Embryonic facial prominence (tissue), 1 donor: ENCODE measurements around the gene TRNT1.

Experiments used
- DNase-seq: peaks from one replicate; pipeline ENCODE4 v3.0.0-alpha.2; 2016; ENCODE audit errors: extremely low spot score

TRNT1 gene

DNA sequence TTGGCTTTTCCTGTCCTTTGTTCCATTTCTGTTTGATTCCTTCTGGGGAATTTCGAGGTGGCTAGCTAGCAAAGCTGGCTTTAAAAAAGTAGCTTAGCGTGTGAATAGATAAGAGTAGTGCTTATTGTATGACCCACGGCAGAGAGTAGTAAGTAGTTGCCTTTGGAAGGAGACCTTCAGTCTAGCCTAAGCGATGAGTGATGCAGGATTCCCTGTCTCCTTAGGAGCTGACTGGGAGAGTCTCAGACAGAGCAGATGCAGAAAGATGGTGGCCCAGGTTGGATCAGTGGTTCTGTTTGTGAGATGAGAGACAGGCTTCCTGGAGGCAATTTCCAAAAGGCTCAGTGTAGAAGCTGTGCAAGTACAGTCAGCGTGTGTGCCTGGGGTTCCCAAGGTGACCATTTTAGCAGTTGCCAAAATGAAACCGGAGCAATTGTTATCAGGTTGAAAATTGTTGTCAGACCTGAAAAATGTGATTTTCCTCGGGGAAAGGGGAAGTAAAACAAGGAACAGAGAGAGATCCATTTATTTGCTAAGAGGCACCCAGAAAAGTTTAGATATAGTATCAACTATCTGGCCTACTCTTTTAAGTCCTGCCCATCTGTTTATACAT is 15.9 kb upstream of the TRNT1 start:
- no peak for DNase-seq

GRCh38 chr3:3113042-3113709 is 13.6 kb upstream of the TRNT1 start:
- no peak for DNase-seq

DNA sequence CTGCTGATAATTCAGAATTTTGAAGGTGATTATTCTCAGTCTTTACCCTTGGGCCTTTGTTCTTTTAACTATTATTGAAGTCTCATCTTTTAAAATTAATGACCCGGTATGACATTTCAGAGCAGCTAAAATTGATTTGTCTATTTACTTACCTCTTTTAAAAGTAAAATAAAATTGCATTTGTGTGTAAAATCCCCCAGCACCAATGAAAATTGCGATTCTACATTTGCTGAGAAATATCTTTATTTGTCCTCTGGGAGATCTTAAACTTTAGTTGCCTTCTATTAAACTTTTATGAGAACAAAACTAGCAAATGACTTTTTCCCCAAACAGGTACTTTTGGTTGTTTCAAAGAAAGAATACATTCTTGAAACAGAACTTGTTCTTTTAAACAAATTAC is 9.1 kb upstream of the TRNT1 start:
- DNase-seq: no peak

GRCh38 chr3:3119393-3119851 is 7.3 kb upstream of the TRNT1 start:
- DNase-seq: no peak

GRCh38 chr3:3125977-3126376 is 763 bp upstream of the TRNT1 start:
- DNase-seq: no peak

GRCh38 chr3:3127432-3128010 is 781 bp downstream of the TRNT1 start:
- no peak for DNase-seq

DNA sequence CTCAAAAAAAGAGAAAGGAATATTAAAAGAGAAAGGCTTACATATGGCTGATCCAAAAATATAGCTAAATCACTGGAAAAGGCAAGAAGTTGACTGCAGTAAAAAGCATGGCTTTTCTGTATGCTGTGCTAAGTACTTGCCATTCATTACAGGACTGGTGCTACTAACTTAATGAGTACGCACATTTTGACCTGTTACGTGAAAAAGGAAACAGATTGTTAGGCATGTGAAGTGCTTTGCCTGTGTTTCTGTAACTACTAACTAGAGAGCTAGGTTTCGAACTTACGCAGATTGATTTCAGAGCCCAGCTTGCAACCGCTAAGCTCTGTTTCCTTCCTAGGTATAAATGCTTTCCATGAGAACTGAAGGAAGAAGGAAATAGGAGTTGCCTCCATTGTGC is 2.8 kb downstream of the TRNT1 start:
- DNase-seq: no peak

GRCh38 chr3:3133500-3133899 is 6.8 kb downstream of the TRNT1 start:
- DNase-seq: no peak

- no peak for DNase-seq
Observed at GRCh38 chr3:3134750-3135448, 8.2 kb downstream of the TRNT1 start.

GRCh38 chr3:3137526-3137925 is 10.8 kb downstream of the TRNT1 start:
- no peak for DNase-seq

- DNase-seq: no peak
Observed at GRCh38 chr3:3141939-3142338, 15.2 kb downstream of the TRNT1 start.

DNA sequence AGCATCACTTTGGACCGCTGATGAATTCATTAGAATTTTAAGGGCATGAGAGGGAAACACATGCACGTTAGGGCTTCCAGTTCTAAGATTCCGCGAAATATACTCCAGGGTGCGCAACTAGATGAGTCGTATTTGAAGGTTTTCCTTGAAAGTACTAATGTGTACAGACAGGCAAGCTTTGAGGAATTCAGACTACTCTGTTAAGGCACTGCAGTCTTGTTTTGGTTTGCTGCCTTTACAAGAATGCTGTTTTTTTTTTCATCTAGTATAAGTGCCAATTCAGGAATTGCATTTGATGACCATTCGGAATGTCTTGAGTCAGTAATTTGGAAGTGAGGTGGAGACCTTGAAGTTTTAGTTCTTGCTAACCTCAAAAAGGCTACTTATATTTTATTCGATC is 19.1 kb downstream of the TRNT1 start:
- DNase-seq: no peak

- DNase-seq: no peak
Observed at GRCh38 chr3:3149560-3149959, 22.8 kb downstream of the TRNT1 start.

DNA sequence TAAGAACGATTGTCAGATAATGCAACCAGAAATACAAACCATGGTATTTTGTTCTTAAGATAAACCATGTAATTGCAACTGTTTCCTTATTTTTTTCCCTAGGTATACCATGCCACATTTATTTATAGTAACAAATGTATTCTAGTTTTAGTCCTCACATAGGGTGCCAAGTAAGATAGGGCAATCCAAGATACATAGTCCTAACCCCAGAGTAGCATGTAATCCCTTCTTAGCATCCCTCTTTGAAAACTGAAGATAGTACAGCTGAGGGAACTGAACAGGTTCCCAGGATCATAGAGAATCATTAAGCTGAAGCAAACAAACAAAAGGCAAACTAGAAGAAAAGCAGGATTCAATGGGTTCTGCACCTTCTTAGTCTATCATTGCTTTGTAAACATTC is 24.8 kb downstream of the TRNT1 start:
- no peak for DNase-seq

DNA sequence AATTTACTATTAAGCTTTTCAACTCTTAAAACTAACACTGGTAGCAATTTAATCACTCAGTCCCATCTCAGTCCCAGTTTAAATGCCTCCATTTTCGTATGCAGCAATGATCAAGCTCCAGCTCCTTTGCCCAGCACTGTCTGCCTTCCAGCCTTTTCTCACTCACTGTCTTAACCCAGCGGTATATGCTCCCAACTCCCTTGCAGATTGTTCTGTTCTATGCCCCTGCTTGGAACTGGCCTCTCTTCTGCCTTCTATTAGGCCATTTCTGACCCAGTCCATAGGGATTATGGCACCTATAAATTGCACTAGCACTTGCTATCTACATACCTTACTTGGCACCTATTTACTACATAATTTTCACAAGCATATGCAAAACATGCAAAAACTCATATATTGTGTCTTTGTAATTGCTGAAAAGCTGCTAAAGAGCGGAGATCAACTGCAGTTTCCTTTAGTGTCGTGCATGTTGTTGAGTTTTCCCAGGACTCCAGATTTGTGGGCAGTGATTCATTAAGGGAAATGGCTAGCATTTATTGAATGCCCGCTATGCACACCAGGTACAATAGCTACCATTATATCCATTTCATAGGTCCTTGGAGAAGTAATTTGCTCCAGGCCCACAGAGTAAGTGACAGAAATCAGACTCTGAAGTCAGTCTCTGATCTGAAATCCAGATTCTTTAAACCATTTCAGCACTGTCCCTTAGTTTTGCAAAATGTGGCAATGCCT is 28.3 kb downstream of the TRNT1 start:
- no peak for DNase-seq

DNA sequence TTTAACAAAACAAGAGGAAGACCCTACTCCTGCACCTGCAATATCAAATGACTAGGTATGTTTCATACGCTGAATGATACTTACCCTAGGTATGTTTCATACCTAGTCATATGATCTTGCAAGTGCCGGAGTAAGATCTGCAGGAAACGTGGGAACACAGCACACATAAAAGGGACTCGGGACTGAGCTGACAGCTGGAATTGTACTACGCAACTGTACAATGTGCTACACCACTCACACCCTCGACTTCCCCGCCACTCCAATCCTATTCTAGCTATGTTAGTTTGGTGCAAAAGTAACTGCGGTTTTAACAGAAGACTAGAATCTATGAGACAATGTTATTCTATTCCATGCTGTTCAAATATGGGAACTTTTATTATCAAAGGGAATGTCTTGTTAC is 30.7 kb downstream of the TRNT1 start:
- DNase-seq: no peak

- DNase-seq: no peak
Observed at GRCh38 chr3:3160826-3161225, 34.1 kb downstream of the TRNT1 start.

GRCh38 chr3:3165241-3165640 is 38.5 kb downstream of the TRNT1 start:
- no peak for DNase-seq

- no peak for DNase-seq
Observed at GRCh38 chr3:3165650-3166049, 38.9 kb downstream of the TRNT1 start.

GRCh38 chr3:3170998-3171397 is 44.3 kb downstream of the TRNT1 start:
- no peak for DNase-seq

GRCh38 chr3:3172627-3173026 is 45.9 kb downstream of the TRNT1 start:
- no peak for DNase-seq

DNA sequence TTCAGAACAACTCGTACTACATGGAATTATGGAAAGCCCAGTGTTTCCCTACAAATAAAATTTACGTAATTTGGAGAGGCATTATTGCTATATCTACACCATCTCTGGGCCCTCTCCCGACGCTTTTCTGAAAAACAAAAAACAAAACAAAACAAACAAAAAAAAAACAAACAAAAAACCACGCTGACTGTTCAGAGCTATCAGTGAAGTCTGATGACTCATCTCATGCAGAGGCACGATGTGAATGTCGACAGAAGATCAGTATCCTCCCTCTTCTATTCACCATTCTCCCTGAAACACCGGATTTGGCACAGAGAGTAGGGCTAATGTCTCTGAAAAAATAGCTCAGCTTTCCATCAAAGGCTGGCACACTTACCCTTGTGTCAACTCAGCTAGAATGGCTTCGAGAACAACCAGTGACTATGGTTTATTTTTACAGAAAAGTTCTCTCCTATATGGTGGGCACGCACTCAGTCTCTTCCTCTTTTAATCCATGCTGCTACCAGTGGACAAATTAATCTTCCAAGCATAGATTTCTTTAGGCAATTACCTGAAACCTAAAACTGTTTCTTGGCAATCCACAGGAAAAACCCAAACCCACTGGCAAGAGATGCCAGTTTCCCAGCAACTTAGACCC is 51.2 kb downstream of the TRNT1 start:
- DNase-seq: no peak
